NB4 (cell line): ENCODE results near the gene CPVL.

Experiments used
- POLR2A ChIP-seq: IDR thresholded peaks from 2 replicates; pipeline ENCODE4 v1.6.1; 2011; ENCODE audit warnings: mild to moderate bottlenecking; ENCODE audit not compliant: insufficient read length; ENCODE audit errors: extremely low read depth
- TF ChIP-seq, protein P1 (sequence below): IDR thresholded peaks from one replicate; pipeline ENCODE4 v1.5.1; 2012; ENCODE audit warnings: low read depth, low read length

DNA sequence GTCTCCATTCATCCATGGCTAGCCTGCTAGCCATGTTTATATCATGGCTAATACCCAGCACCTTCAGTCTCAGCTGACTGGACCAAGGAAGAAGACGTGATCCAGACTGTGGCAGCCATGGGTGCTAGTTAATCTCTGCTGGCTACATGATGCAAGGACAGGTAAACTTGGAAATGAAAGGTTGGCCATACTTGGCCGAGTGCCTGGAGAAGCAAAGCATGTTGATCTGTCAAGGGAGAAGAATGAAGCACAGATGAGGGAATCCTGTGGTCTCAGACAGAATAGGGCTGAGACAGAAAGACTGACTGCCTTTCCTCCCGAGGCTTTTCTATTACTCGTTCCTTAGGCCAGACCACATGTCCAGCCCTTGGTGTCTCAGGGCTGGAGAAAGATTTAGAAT is 41.1 kb downstream of the CPVL start:
- TF ChIP-seq, protein P1, sequence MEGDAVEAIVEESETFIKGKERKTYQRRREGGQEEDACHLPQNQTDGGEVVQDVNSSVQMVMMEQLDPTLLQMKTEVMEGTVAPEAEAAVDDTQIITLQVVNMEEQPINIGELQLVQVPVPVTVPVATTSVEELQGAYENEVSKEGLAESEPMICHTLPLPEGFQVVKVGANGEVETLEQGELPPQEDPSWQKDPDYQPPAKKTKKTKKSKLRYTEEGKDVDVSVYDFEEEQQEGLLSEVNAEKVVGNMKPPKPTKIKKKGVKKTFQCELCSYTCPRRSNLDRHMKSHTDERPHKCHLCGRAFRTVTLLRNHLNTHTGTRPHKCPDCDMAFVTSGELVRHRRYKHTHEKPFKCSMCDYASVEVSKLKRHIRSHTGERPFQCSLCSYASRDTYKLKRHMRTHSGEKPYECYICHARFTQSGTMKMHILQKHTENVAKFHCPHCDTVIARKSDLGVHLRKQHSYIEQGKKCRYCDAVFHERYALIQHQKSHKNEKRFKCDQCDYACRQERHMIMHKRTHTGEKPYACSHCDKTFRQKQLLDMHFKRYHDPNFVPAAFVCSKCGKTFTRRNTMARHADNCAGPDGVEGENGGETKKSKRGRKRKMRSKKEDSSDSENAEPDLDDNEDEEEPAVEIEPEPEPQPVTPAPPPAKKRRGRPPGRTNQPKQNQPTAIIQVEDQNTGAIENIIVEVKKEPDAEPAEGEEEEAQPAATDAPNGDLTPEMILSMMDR, result no peak
- TF ChIP-seq POLR2A, result no peak
